Measurements from ENCODE around the gene LHX1.

- TF ChIP-seq CTCF (IDR thresholded peaks at IDR 0.05) (no peak), POLR2A (IDR thresholded peaks at IDR 0.05) (no peak)
Measured at GRCh38 chr17:36937001-36937958, at the start of gene LHX1.

Measured in body of pancreas (tissue), 4 donors.